SU-DHL-6 (cell line): ENCODE measurements around the gene RFK.

Experiments
- H2AFZ ChIP-seq: fragments of 200-600 bp; sonication (generic); 2 replicates; pipeline ENCODE4 v1.6.1; 2014; ENCODE audit warnings: low read depth, mild to moderate bottlenecking, moderate library complexity, mixed read lengths, antibody characterized with exemption, low read length; ENCODE audit not compliant: severe bottlenecking
- H3F3A ChIP-seq: fragments of 200-600 bp; shearing (Covaris generic); 2 replicates; pipeline ENCODE4 v1.6.0; 2016; ENCODE audit warnings: antibody characterized with exemption, mild to moderate bottlenecking; ENCODE audit not compliant: insufficient read depth
- H3K27ac ChIP-seq: fragments of 200-600 bp; sonication (generic); 2 replicates; pipeline ENCODE4 v1.5.1; 2016; ENCODE audit warnings: low read depth, mild to moderate bottlenecking, low read length, moderate library complexity, mixed read lengths
- H3K27me3 ChIP-seq: fragments of 200-600 bp; sonication (generic), shearing (Covaris generic); 2 replicates; pipeline ENCODE4 v1.6.0; 2014; ENCODE audit warnings: mild to moderate bottlenecking, low read length
- H3K36me3 ChIP-seq: fragments of 200-600 bp; sonication (generic); 2 replicates; pipeline ENCODE4 v1.6.1; 2014; ENCODE audit warnings: mild to moderate bottlenecking, low read length, mixed read lengths
- H3K4me2 ChIP-seq: fragments of 300-600, 200-600 bp; shearing (Covaris generic), sonication (generic); 2 replicates; pipeline ENCODE4 v1.6.0; 2014; ENCODE audit warnings: low read length, low read depth, mild to moderate bottlenecking; ENCODE audit not compliant: poor library complexity, severe bottlenecking
- H3K4me3 ChIP-seq: fragments of 200-600 bp; sonication (generic); 2 replicates; pipeline ENCODE4 v1.5.1; 2014; ENCODE audit warnings: antibody characterized with exemption, low read length, mild to moderate bottlenecking, mixed read lengths; ENCODE audit not compliant: insufficient read depth, poor library complexity, severe bottlenecking
- H3K79me2 ChIP-seq: fragments of 200-600 bp; sonication (generic); 2 replicates; pipeline ENCODE4 v1.6.1; 2014; ENCODE audit warnings: mild to moderate bottlenecking, low read length, moderate library complexity; ENCODE audit not compliant: insufficient read depth
- H3K9ac ChIP-seq: fragments of 200-600 bp; sonication (generic); 2 replicates; pipeline ENCODE4 v1.7.0; 2014; ENCODE audit warnings: mild to moderate bottlenecking, low read length
- H3K9me2 ChIP-seq: fragments of 200-600 bp; sonication (generic); replicated peaks from 2 replicates; pipeline ENCODE4 v1.6.1; 2014; ENCODE audit warnings: low read length; ENCODE audit not compliant: insufficient read depth
- H3K9me3 ChIP-seq: fragments of 200-600 bp; sonication (generic); 2 replicates; pipeline ENCODE4 v1.6.1; 2014; ENCODE audit warnings: low read length, mixed read lengths; ENCODE audit not compliant: insufficient read depth
- H4K20me1 ChIP-seq: fragments of 200-600 bp; sonication (generic); 2 replicates; pipeline ENCODE4 v1.6.1; 2014; ENCODE audit warnings: low read depth, mild to moderate bottlenecking, antibody characterized with exemption, low read length, moderate library complexity, mixed read lengths
- EZH2phosphoT487 ChIP-seq: fragments of 200-600 bp; sonication (generic), shearing (Covaris generic); conservative IDR thresholded peaks from 2 replicates; pipeline ENCODE4 v1.6.1; 2018; ENCODE audit warnings: mild to moderate bottlenecking, antibody characterized with exemption, low read length, moderate library complexity, mixed read lengths
- TF ChIP-seq, protein P1 (sequence below): fragments of 200-600 bp; sonication (generic); IDR thresholded peaks from one replicate; pipeline ENCODE4 v1.5.1; 2017; ENCODE audit warnings: antibody characterized with exemption, mild to moderate bottlenecking, low read length, moderate library complexity; ENCODE audit not compliant: insufficient read depth, poor library complexity, severe bottlenecking

The RFK gene

GRCh38 chr9:76370396-76371023, 23.7 kb downstream of the RFK start:
- H3K9ac ChIP-seq, result no peak overlapping the region
- no peaks in the 10 kb centered on the region for H3K27me3 ChIP-seq
- no peaks in the 10 kb centered on the region for H3F3A ChIP-seq
- H3K27ac ChIP-seq, result no peak overlapping the region
- no peaks in the 10 kb centered on the region for H4K20me1 ChIP-seq
- no peaks in the 10 kb centered on the region for H3K9me3 ChIP-seq
- no peaks in the 10 kb centered on the region for H3K79me2 ChIP-seq
- H3K36me3 ChIP-seq, result no peaks in the 10 kb centered on the region
- H3K4me2 ChIP-seq, result no peak overlapping the region
- no peaks in the 10 kb centered on the region for H3K9me2 ChIP-seq
- no peak overlapping the region for H3K4me3 ChIP-seq
- TF ChIP-seq, protein P1, sequence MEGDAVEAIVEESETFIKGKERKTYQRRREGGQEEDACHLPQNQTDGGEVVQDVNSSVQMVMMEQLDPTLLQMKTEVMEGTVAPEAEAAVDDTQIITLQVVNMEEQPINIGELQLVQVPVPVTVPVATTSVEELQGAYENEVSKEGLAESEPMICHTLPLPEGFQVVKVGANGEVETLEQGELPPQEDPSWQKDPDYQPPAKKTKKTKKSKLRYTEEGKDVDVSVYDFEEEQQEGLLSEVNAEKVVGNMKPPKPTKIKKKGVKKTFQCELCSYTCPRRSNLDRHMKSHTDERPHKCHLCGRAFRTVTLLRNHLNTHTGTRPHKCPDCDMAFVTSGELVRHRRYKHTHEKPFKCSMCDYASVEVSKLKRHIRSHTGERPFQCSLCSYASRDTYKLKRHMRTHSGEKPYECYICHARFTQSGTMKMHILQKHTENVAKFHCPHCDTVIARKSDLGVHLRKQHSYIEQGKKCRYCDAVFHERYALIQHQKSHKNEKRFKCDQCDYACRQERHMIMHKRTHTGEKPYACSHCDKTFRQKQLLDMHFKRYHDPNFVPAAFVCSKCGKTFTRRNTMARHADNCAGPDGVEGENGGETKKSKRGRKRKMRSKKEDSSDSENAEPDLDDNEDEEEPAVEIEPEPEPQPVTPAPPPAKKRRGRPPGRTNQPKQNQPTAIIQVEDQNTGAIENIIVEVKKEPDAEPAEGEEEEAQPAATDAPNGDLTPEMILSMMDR, result no peak
- TF ChIP-seq EZH2phosphoT487, result no peak
- H2AFZ ChIP-seq, result no peak overlapping the region

GRCh38 chr9:76369583-76369982, 24.6 kb downstream of the RFK start:
- no peaks in the 10 kb centered on the region for H3K79me2 ChIP-seq
- no peak overlapping the region for H3K4me3 ChIP-seq
- H3K4me2 ChIP-seq, result no peak overlapping the region
- TF ChIP-seq, protein P1, result no peak
- TF ChIP-seq EZH2phosphoT487, result no peak
- no peaks in the 10 kb centered on the region for H3K9me2 ChIP-seq
- H2AFZ ChIP-seq, result no peak overlapping the region
- H3K36me3 ChIP-seq, result no peaks in the 10 kb centered on the region
- H3F3A ChIP-seq, result no peaks in the 10 kb centered on the region
- H4K20me1 ChIP-seq, result no peaks in the 10 kb centered on the region
- H3K27ac ChIP-seq, result no peak overlapping the region
- no peak overlapping the region for H3K9ac ChIP-seq
- H3K9me3 ChIP-seq, result no peaks in the 10 kb centered on the region
- no peaks in the 10 kb centered on the region for H3K27me3 ChIP-seq

- H4K20me1 ChIP-seq, result no peaks in the 10 kb centered on the region
- H3K9me3 ChIP-seq, result no peaks in the 10 kb centered on the region
- no peaks in the 10 kb centered on the region for H3K79me2 ChIP-seq
- H3K4me2 ChIP-seq, result no peak overlapping the region
- no peaks in the 10 kb centered on the region for H3F3A ChIP-seq
- H2AFZ ChIP-seq, result no peak overlapping the region
- no peaks in the 10 kb centered on the region for H3K27me3 ChIP-seq
- H3K36me3 ChIP-seq, result no peaks in the 10 kb centered on the region
- H3K9ac ChIP-seq, result no peak overlapping the region
- H3K27ac ChIP-seq, result no peak overlapping the region
- H3K4me3 ChIP-seq, result no peak overlapping the region
- no peaks in the 10 kb centered on the region for H3K9me2 ChIP-seq
- no peak for TF ChIP-seq EZH2phosphoT487
- TF ChIP-seq, protein P1, result no peak
These were observed 28.0 kb downstream of the RFK start for GRCh38 chr9:76366275-76366674.
